ENCODE data around the gene SUMO2. TPM values are rescaled to one million over a fixed set of nuclear protein-coding genes. Genes with fewer than 3 reads are reported as not detected.
A peak's percentile ranks its signal among the peaks of the same experiment; 100 is the strongest.
"Not testable (repeated sequence)": the region's sequence is repeated elsewhere in the genome, so short reads cannot be mapped to it uniquely, and the experiment has no call there.

SUMO2 gene
- total RNA-seq, 2 donors from 2014 or later = 231 to 246 TPM

GRCh38 chr17:75188614-75189013 lies 5.9 kb upstream of the SUMO2 start:
- intact Hi-C loops (cut with DNase I) = no loop called here
- DNase-seq = no peak
- ATAC-seq = no peak

DNA sequence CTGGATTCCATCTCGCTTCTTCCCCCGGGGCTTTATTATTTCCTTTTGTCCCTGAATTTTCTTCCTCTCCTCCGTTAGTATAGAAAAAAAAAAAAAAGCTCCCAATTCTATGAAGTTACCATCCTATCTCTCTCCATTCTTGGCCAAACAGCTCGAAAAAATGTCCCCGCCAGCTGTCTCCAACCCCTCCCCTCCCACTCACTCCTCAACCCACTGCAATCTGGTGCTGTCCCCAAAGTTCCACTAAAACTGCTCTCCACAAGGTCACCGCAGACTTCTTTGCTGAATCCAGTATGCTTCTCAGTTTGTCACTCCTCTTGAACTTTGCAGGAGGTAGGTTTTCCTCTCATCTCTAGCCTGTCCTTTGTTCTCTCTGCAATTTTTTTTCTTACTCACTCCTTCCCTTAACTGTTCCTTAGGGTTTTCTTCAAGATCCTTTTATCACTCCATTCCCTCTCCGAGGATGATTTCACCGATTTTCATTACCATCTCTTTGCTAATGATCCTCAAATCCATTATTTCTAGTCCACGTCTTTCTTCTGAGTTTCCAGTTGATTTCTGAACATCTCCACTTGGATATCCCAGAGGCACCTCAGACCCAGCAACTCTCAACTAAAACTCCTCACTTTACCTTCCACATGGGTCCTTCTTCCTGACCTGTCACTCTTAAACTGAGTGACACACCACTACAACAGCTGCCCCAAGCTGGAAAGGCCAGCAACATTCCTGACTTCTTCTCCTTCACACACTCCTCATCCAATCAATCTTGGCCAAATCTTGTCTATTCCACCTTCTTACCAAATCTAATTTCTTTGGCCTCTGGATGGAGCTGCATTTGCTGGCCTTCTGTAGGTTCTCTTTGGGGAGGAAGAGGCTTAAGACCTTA lies 1.5 kb upstream of the SUMO2 start:
- DNase-seq (no peak), ATAC-seq (no peak)
- intact Hi-C loops (cut with DNase I) = no loop called here

DNA sequence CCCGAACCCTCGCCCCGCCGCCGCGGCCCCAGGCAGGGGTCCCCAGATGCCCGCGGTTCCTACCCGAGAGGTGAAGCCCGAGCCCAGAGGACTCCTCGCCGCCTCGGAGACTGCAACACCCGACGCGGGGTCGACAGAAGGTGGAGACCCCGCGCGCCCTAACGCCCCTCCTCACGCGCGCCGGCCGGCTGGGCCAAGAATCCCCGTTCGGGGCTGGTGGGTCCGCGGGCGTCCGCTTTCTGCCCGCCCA lies 515 bp downstream of the SUMO2 start:
- no peak for DNase-seq
- intact Hi-C loops (cut with DNase I) = no loop called here
- ATAC-seq = no peak

- intact Hi-C loops (cut with DNase I) = no loop called here
- DNase-seq = no peak
- peak in 1 of 2 donors; percentile 3 for ATAC-seq
These were observed 996 bp downstream of the SUMO2 start for GRCh38 chr17:75181608-75182318.

- intact Hi-C loops (cut with DNase I) = no loop called here
- ATAC-seq = no peak
- no peak for DNase-seq
These were observed 1.6 kb downstream of the SUMO2 start for GRCh38 chr17:75181110-75181509.

GRCh38 chr17:75178453-75178852 lies 4.3 kb downstream of the SUMO2 start:
- no peak for DNase-seq
- no peak for ATAC-seq
- intact Hi-C loops (cut with DNase I) = loop anchor here (10.0 kb wide), 2 partner anchors 64 to 114 kb away; no protein-coding TSS in a partner anchor

DNA sequence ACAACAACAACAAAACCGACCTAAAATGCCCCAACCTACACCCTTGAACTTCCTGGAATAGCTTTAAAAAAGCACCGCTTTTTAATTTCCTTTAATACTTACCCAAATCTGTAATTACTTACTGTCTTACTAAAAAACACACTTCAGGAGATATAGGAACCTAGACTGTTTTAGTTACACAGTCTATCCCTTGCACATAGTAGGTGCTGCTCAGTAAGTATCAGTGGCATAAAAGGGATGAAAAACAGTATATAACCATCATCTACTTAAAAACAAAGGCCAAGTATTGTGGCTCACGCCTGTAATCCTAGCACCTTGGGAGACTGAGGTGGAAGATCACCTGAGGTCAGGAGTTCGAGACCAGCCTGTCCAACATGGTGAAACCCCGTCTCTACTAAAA lies 6.1 kb downstream of the SUMO2 start:
- DNase-seq (no peak), ATAC-seq (no peak)
- intact Hi-C loops (cut with DNase I) = loop anchor here (10.0 kb wide), 2 partner anchors 62 to 112 kb away; no protein-coding TSS in a partner anchor

DNA sequence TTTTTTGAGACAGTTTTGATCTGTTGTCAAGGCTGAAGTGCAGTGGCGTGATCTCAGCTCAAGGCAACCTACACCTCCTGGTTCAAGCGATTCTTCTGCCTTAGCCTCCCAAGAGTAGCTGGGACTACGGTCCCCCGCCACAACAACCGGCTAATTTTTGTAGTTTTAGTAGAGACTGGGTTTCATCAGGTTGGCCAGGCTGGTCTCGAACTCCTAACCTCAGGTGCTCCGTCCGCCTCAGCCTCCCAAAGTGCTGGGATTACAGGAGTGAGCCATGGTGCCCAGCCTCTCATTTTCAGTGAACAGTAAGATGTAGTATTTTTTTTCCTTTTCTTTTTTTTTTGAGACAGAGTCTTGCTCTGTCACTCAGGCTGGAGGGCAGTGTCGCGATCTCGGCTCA lies 7.8 kb downstream of the SUMO2 start:
- ATAC-seq = no peak
- no peak for DNase-seq
- intact Hi-C loops (cut with DNase I) = loop anchor here (10.0 kb wide), 2 partner anchors 60 to 110 kb away; no protein-coding TSS in a partner anchor

GRCh38 chr17:75173526-75173925 lies 9.2 kb downstream of the SUMO2 start:
- ATAC-seq (no peak), DNase-seq (no peak)
- intact Hi-C loops (cut with DNase I) = loop anchor here (10.0 kb wide), 2 partner anchors 59 to 109 kb away; no protein-coding TSS in a partner anchor

GRCh38 chr17:75168998-75169397 lies 13.8 kb downstream of the SUMO2 start:
- DNase-seq (no peak), ATAC-seq (no peak)
- intact Hi-C loops (cut with DNase I) = no loop called here

DNA sequence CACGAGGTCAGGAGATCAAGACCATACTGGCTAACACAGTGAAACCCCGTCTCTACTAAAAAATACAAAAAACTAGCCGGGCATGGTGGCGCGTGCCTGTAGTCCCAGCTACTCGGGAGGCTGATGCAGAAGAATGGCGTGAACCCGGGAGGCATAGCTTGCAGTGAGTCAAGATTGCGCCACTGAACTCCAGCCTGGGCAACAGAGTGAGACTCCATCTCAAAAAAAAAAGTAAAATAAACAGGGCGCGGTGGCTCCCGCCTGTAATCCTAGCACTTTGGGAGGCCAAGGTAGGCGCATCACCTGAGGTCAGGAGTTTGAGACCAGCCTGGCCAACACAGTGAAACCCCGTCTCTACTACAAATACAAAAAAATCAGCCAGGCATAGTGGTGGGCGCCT lies 18.2 kb downstream of the SUMO2 start:
- intact Hi-C loops (cut with DNase I); DNase-seq; ATAC-seq: not testable (repeated sequence)

DNA sequence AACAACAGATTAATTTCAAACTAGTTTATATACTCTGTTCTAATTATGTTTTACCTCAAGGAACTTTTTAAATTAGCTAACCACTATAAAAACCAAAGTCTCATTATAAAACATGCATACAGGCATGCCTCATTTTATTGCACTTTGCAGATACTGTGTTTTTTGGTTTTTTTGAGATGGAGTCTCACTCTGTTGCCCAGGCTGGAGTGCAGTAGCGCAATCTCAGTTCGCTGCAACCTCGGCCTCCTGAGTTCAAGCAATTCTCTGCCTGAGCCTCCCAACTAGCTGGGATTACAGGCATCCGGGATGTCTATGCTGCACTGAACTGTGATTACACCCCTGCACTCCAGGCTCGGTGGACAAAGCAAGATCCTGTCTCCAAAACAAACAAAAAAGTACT lies 19.7 kb downstream of the SUMO2 start:
- intact Hi-C loops (cut with DNase I) = no loop called here
- no peak for ATAC-seq

DNA sequence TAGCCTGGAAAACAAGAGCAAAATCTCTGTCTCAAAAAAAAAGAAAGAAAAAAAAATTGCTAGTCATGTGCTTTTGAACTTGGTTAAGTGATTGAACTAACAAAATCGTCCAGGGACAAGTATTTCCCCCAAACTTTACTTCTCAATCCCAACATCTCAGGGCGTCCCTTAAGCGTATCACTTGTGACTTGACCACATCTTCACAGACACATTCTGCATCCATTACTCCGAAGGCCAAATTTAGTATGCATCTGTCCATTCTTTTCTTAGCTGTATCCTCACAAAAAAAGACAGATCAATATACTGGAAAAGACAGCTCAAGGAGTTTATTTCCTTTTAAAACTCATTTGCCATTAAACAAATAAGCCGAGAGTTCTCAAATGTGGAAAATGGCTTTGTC lies 22.5 kb downstream of the SUMO2 start:
- DNase-seq = no peak
- intact Hi-C loops (cut with DNase I) = no loop called here
- no peak for ATAC-seq

More for the DNA sequence above, 19.7 kb downstream of the SUMO2 start:
- DNase-seq = no peak

- no peak for DNase-seq
- intact Hi-C loops (cut with DNase I) = no loop called here
- no peak for ATAC-seq
These were observed 23.3 kb downstream of the SUMO2 start for GRCh38 chr17:75159196-75160031.

DNA sequence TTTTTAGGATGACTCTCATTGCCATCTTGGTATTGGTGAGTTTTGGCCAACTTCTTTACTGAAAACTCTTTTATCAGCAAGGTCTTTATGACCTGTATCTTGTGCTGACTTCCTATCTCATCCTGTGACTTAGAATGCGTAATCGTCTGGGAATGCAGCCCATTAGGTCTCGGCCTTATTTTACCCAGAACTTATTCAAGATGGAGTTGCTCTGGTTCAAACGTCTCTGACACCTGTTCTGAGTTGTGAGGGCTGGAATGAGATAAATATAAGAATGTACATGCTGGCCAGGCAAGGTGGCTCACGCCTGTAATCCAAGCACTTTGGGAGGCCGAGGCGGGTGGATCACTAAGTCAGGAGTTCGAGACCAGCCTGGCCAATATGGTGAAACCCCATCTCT lies 24.3 kb downstream of the SUMO2 start:
- intact Hi-C loops (cut with DNase I); ATAC-seq; DNase-seq: not testable (repeated sequence)

- ATAC-seq (no peak), DNase-seq (no peak)
- intact Hi-C loops (cut with DNase I) = no loop called here
These were observed 27.6 kb downstream of the SUMO2 start for GRCh38 chr17:75155191-75155601.

GRCh38 chr17:75154195-75155106 lies 28.3 kb downstream of the SUMO2 start, which contains the start of gene JPT1:
JPT1 (minus strand) TSS chr17:75154512; CDS start chr17:75154397, 115 bp downstream.
- intact Hi-C loops (cut with DNase I) = no loop called here
- DNase-seq = peak; percentile 99
- peak; percentile 100 for ATAC-seq

DNA sequence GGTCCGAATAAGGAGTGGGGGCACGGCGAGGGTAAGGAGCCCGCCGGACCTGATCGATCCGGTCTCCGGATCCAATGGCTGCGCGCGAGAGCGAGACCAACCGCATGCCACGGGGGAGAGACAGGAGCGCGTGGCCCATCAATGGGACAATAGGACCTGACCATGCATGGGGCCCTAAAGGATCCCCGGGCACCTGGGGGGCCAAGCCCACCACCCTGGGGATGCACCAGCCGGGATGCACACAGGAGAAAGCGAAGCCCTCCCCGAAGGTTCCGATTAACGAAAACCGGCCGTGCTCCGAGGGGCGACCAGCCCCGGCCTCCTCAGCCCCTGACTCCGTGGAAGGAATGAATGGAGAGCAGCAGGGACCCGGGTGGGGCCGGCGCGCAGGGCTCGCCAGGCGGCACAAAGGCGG lies 29.0 kb downstream of the SUMO2 start:
- ATAC-seq = no peak
- intact Hi-C loops (cut with DNase I) = no loop called here
- no peak for DNase-seq
